ENCODE data around the gene ITIH3.
A peak's percentile ranks its signal among the peaks of the same experiment; 100 is the strongest.

ITIH3 gene

DNA sequence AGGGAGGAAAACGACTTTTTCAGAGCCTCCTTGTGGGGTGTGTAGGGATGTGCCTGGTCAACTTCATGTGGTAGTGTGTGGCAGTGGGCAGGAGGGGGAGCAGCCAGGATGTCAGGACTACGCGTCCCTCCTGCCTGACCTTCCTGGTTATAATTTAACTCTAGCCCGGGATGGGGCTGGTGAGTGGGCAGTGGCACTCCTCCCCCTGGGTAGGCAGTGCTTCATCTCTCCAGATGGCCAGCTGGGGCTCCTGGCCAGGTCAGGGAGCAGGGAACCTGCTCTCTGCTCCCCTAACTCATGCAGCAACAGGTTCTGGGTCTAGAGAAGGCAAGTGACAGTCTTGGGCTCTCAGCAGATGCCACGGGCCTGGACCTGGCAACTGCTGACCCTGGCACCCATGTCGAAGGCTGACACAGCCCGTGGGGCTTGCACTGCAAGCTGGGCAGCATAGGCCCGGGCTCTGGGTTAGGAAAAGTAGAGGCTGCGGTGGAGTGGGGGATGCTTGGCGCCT, 33.3 kb downstream of the ITIH3 start:
- DNase-seq, result no peak

DNA sequence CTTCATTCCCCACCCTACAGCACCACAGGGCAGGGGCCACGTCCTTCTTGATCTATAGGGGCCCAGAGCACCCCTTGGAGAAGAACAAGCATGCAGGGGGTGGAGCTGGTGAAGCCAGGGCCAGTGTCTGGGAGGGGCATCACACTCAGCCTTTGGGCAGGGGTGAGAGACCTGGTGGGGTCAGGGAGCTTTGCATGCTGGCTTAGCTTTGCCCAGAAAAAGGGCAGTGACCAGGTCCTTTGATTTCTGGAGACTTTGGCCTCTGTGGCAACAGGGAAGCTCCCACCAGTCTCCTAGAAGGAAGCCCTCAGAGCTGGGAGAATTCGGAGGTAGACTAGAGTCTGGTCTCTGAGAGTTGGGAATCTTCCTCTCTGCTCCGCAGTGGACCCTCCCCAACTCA, 34.9 kb downstream of the ITIH3 start:
- no peak for DNase-seq

GRCh38 chr3:52829906-52830463, 35.4 kb downstream of the ITIH3 start:
- DNase-seq, result no peak

- DNase-seq, result no peak
These were observed 36.1 kb downstream of the ITIH3 start, which contains the start of gene ITIH4 for GRCh38 chr3:52830535-52831258. Gene ITIH4 (minus strand): TSS chr3:52830672. CDS start chr3:52830642, 30 bp downstream.

DNA sequence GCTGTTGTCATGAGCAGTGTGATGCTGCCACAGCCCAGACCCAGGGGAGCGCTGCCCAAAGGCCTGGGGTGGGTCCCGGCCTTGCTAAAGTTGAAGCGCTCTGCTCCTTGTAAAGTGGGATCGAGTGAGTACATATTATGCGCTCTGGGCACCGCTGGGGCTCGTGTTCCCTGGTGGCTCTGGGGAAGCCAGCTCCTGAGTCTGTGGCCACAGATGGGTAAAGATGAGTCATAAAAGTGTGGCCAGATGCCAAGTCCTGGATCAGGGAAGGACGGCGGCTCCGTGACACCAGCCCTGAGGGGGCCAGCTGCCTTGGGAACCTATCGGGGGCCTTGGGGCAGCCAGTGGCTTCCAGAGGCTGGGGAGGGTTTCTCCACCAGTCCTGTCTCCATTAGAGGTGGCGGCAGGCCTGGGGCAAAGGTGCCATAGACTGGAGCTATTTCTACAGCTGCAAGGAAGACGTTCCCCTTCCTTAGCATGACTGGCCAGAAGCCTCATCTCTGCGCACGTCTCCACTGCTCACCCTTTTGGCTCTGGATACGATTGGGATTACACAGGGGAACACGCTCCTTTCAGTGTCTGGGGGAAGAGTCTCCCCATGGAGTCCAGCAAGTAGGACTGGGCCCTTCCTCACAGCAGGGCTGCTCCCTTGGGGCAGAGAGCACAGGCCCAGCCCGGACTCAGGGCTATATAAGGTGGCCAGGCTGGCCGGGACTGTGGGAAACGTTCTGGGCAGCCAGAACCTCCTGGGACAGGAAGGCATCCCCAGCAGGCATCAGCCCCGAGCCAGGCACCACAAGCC, 37.1 kb downstream of the ITIH3 start:
- peak; percentile 55 for DNase-seq

GRCh38 chr3:52833202-52833601, 38.6 kb downstream of the ITIH3 start:
- DNase-seq, result no peak

DNA sequence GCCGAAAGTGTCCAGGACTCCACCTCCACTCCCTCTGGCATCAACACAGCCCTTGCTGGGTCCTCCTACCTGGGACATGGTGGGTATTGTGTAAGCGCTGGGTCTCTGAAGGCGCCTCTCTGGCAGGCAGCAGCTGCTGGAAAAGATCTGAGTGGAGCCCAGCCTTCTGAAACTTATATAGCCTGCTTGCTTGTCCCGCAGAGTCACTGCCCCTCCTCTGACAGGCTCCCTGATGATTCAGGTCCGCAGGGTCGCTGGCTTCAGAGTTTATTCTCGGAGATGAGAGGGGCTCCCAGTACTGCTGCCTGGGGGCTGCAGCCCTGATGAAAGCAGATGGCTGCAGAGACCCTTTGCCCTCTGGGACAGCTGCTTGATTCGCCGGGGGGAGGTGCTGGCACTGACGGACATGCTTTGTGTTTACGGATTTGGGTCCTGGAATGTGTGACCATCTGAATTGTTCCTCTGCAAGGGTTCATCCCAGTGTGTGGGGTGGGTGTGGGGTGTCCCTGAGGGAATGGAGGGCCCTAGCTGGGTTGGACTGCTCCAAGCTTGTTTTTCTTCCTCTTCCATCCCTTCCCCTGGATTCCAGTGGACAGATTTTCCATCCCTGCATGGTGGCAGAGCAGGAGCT, 40.4 kb downstream of the ITIH3 start, which contains the start of gene MUSTN1:
TSS of gene MUSTN1 (minus strand) at position 149 of the 631 bp plus-strand sequence. CDS start at position 78, 71 bp downstream.
- no peak for DNase-seq

DNA sequence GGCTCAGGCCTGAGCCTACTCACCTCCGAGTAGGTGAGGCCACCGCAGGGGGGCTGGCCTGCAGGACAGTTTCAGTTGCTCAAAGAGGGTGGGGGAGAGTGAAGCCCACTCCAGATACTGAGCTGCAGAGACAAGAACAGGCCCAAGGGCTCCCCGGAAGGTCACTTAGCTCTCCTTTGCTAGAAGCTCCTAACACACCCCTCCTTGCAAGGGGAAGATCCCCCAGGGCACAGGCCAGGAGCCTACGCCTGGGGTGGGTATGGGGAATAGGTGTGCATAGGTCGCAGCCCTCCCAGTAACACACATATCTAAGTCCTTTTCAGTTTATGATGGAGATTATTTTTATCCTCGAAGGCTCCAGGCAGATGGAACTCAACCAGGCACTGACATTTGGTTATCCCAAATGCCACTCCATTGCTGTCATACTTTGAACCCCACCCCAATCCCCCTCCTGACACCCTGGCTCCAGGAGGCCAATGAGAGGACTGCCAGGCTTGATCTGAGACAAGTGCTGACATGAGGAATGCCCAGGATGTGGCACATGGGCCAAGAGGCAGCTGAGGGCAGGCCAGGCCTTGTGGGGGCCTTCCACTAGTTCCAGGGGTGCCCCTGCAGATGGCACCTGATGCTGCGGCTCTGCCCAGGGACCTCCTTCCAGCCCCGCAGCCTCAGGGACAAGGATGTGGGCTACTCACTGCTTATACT, 41.3 kb downstream of the ITIH3 start:
- DNase-seq, result no peak

GRCh38 chr3:52836471-52836845, 41.9 kb downstream of the ITIH3 start:
- no peak for DNase-seq

DNA sequence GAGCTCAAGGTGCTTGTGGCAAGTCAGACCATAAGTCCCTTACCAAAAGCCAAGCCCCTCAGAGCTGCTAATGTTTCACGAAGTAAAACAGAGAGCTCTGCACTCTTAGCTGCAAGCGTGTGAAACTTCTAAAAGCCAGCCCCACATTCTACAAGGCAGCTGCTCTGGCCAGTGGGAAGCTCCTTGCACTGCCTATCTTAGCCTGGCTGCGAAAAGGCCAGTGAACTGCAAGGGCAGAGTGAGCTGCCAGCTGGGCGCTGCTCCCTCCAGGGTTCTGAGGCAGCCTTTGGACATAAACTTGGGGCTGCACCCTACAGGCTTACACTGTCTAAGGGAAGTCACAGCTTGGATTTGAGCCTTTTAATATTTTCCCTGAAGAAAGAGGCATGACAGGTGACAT, 42.4 kb downstream of the ITIH3 start:
- no peak for DNase-seq

DNA sequence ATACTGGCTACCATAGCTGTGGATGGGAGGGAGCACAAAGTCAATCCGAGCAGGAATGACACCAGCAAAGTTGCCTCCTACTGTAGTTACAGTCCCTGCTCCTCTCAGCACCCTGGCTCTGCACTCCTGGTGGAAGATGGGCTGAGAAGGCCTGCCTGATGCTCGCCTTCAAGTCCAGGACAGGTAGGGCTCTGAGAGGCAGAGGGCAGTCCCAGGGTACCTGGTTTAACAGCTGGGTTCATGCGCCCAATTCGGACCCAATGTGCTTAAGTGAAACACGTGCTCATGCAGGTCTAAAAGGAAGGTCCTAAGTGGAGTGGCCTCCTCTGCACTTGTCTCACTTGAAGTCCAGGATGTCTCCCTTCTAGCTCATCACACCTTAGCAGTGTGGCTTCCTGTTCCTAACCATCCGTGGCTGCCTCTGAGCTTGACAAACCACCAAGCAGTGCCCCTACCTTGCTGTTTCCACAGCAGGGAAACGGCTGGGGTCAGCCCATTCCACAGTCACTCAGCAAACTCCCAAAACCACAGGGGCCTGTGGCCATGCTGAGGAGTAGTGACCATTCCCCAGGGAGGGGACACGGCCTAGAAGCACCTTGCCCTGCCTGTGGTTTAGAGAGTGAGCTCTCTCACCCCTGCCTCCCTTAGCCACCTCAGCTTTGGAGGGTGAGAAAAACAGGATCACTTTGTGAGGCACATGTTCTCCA, 44.1 kb downstream of the ITIH3 start:
- no peak for DNase-seq

GRCh38 chr3:52839268-52839575, 44.6 kb downstream of the ITIH3 start:
- DNase-seq, result no peak

DNA sequence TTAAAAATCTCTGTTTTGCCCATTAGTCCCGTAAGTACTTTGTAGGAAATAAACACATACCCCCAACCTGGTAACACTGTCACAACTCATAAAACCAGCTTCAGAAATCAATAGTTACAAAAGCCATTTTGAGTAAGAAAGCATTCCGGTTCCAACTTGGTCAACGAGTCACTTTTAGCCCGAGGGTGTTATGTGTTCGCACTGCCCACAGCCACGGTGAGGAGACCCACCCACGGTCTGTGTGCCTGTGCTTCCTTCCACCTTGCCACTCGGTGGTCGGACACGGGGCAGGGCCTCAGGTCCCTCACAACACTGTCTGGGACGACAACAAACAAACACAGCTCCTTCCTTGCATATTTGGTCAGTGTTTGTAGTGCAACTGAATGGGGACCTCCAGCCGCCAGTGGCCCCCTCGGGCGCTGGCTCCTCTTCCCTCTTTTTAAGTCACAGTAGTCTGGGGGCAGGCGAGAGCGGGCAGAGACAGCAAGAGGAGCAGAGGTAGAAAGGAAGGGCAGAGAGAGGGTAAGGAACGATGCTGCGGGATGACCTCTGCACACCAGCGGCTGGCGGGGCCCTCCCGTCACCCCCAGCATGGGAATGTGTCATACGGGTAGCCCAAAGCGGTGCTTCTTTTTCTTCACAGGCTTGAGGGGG, 45.4 kb downstream of the ITIH3 start:
- no peak for DNase-seq

DNA sequence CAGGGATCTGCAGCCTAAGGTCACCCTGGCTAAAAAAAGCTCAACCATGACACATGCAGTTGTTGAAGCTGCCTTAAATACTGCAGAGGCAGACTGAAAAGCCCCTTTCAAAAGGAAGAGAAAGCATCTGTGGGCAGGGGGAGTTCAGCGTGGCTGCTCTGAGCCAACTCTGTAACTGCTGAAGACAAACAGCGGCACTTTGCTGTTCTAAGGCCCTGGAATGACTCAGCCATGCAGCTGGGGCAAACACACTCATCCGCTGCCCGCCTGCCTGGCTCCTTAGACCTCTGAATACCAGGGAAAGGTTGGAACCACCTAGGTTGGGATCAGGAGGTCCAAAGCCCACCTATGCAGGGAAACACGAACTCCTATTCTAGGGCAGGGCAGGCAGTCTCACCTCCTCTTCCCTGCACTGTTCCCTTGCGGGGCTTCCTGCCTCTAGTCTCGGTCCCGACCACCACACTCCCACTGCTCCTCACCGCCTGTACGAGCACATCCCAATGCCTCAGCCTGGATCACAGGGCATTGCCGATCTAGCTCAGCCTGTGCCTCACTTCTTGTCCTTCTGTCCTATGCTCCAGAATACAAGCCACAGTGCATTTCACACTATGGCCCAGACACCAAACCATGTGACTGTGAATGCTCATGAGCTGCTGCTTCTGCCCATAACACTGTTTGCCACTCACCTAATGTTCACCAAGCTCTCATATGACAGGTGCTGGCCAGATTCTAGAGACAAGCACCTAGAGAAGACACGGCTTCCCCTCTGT, 46.8 kb downstream of the ITIH3 start:
- DNase-seq, result no peak

DNA sequence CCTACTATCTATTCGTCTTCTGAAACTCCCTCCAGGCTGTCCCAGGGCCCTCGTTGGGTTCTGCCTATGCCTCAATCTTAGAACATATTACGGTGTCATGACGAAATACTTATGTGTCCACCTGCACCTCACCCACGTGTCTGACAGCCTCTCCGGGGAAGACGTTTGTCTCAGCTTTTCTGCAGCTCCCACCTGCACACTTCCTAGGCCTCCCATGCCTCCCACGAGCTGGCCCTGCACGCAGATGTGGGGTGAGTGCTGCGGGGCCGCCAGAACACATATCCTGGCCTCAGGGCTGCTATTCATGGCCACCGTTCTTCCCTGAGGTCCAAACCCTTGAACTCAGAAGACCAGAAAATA, 47.4 kb downstream of the ITIH3 start:
- no peak for DNase-seq

DNA sequence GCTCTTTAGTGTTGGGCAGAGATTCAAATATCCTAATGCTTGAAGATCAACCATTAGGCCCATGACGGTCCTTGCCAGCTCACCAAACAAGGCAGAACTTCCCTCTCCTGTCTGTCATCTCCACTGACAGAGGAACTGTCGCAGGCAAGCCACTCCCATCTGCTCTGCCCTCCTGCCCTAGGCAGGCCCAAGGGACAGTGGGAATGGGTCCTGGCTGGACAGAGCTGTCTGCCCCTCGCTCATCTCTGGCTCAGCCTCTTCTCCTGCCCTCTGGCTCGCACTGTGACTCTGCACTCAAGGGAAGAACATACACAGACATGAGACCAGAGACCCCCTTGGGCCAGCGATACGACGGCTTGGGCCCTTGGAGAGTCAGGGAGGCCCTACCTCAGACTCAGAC, 47.8 kb downstream of the ITIH3 start:
- DNase-seq, result no peak

- no peak for DNase-seq
These were observed 48.7 kb downstream of the ITIH3 start for GRCh38 chr3:52843108-52843865.

- no peak for DNase-seq
These were observed 49.3 kb downstream of the ITIH3 start for GRCh38 chr3:52843881-52844280.

DNA sequence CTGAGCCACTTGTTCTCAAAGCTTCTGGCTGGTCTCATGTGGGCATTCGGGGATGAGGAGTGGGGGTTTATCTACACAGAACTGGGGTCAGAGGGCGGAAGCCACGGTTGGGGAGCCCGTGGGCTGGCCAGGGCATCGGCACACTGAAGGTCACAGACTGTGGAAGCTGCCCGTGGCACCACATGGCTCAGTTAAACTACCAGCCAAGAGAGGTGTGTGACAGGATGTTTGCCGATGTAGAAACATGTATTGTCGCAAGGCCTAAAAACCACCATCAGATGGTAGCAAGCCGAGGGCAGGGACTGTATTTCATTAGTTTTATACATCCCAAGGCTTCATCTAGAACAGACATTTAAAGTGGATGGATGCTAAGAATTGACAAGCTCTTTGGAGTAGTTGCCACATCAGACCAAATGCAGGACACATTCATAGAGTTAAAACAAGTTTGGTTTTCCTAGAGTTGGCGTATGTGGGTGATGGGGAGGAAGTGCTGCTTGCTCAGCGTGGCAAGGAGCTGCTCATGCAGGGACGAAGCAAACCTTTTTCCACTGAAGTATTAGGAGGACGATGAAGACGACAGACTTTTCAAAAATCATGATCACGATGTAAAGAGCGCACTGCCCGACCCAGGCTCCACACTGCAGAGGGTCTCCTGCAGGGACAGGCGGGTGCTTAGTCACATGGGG, 49.8 kb downstream of the ITIH3 start:
- no peak for DNase-seq
